IMR-90 (cell line): ENCODE data around the gene ZNF608.

ENCODE experiments used
- CEBPB ChIP-seq: IDR thresholded peaks from 2 replicates; pipeline ENCODE4 v1.6.1; 2012; ENCODE audit warnings: low read depth, low read length, improper control_type of control experiment
- MAFK ChIP-seq: IDR thresholded peaks from 2 replicates; pipeline ENCODE4 v1.6.1; 2012; ENCODE audit warnings: low read depth, low read length, improper control_type of control experiment
- MXI1 ChIP-seq: IDR thresholded peaks from 2 replicates; pipeline ENCODE4 v1.6.1; 2012; ENCODE audit warnings: low read depth, mild to moderate bottlenecking, low read length, moderate library complexity, borderline replicate concordance
- POLR2A ChIP-seq: IDR thresholded peaks from 2 replicates; pipeline ENCODE4 v1.6.1; 2012; ENCODE audit warnings: mild to moderate bottlenecking, low read depth, low read length
- SMC3 ChIP-seq: fragments of 150-350 bp; IDR thresholded peaks from 2 replicates; pipeline ENCODE4 v1.6.1; 2016; ENCODE audit warnings: low read depth, mild to moderate bottlenecking, antibody characterized with exemption, low read length, moderate library complexity
- TF ChIP-seq, protein P1 (sequence below): conservative IDR thresholded peaks from 2 replicates; pipeline ENCODE4 v1.5.1; 2012; ENCODE audit warnings: mild to moderate bottlenecking, low read depth, low read length, improper control_type of control experiment

DNA sequence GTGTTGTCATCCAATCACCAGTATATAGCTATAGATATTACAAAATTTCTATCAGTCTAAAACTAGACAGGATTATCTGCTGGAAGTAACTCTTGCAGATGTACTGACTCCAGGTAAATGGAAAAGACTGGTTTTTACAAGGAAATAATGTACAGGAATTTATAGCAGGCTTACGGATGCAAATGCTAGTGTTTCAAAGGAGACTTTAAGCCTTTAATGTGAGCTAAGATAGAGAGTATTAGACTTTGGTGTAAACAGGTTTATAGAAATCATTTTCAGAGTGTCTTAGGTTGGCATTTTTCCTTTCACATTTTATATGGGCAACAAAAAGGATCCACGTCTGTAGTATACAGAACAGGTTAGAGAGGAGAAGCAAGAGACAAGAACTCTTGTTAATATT lies 16.1 kb downstream of the ZNF608 start:
- TF ChIP-seq POLR2A = no peak
- TF ChIP-seq, protein P1, sequence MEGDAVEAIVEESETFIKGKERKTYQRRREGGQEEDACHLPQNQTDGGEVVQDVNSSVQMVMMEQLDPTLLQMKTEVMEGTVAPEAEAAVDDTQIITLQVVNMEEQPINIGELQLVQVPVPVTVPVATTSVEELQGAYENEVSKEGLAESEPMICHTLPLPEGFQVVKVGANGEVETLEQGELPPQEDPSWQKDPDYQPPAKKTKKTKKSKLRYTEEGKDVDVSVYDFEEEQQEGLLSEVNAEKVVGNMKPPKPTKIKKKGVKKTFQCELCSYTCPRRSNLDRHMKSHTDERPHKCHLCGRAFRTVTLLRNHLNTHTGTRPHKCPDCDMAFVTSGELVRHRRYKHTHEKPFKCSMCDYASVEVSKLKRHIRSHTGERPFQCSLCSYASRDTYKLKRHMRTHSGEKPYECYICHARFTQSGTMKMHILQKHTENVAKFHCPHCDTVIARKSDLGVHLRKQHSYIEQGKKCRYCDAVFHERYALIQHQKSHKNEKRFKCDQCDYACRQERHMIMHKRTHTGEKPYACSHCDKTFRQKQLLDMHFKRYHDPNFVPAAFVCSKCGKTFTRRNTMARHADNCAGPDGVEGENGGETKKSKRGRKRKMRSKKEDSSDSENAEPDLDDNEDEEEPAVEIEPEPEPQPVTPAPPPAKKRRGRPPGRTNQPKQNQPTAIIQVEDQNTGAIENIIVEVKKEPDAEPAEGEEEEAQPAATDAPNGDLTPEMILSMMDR = no peak
- no peak for TF ChIP-seq MXI1
- TF ChIP-seq CEBPB = no peak
- no peak for TF ChIP-seq SMC3
- no peak for TF ChIP-seq MAFK
